Omental fat pad (tissue), 4 donors: ENCODE data around the gene LRCH1. TPM values are rescaled to one million over a fixed set of nuclear protein-coding genes. Genes with fewer than 3 reads are reported as not detected.

Source experiments
- ATAC-seq: fragments of 150-250 bp; one replicate; pipeline ENCODE4 v1.9.1; 2016; ENCODE audit warnings: mild to moderate bottlenecking, moderate library complexity; ENCODE audit not compliant: low FRiP score
- DNase-seq: peaks from one replicate; pipeline ENCODE4 v3.0.0-alpha.2; 2019; ENCODE audit warnings: low spot score
- total RNA-seq, 4 donors: library from RNA; depleted of rRNA; stranded (reverse); fragments of >200 nt; gene quantifications; one replicate each; pipeline ENCODE4 v1.1.0, GENCODE V29; 2016
- TF ChIP-seq, protein P1 (sequence below), 3 donors: fragments of 450-650 bp; IDR thresholded peaks; one replicate each; pipeline ENCODE4 v1.5.1; 2016 to 2017; ENCODE audit warnings: antibody characterized with exemption in 3 of 3, mild to moderate bottlenecking in 3 of 3, moderate library complexity in 2 of 3

The LRCH1 gene
- total RNA-seq, 4 donors from 2014 or later, result 9.7 to 43.7 (median 16.5) TPM

DNA sequence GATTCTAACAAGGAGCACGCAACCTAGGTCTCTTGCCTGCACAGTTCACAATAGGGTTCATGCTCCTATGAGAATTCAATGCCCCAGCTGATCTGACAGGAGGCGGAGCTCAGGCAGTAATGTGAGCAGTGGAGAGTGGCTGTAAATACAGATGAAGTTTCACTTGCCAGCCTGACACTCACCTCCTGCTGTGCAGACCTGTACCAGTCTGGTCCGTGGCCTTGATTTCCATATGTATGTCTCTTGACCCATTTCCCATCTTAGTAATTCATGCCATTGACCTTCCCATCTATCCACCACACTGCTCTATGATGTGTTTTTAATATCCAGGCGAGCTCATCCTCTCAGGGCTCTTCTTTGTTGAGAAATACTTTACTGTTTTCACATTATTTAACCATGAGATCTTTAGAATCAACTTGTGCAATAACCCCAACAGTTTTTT, 95.2 kb downstream of the LRCH1 start:
- DNase-seq (no peak), ATAC-seq (no peak)
- TF ChIP-seq, protein P1, sequence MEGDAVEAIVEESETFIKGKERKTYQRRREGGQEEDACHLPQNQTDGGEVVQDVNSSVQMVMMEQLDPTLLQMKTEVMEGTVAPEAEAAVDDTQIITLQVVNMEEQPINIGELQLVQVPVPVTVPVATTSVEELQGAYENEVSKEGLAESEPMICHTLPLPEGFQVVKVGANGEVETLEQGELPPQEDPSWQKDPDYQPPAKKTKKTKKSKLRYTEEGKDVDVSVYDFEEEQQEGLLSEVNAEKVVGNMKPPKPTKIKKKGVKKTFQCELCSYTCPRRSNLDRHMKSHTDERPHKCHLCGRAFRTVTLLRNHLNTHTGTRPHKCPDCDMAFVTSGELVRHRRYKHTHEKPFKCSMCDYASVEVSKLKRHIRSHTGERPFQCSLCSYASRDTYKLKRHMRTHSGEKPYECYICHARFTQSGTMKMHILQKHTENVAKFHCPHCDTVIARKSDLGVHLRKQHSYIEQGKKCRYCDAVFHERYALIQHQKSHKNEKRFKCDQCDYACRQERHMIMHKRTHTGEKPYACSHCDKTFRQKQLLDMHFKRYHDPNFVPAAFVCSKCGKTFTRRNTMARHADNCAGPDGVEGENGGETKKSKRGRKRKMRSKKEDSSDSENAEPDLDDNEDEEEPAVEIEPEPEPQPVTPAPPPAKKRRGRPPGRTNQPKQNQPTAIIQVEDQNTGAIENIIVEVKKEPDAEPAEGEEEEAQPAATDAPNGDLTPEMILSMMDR (IDR thresholded peaks at IDR 0.05), result no peak

DNA sequence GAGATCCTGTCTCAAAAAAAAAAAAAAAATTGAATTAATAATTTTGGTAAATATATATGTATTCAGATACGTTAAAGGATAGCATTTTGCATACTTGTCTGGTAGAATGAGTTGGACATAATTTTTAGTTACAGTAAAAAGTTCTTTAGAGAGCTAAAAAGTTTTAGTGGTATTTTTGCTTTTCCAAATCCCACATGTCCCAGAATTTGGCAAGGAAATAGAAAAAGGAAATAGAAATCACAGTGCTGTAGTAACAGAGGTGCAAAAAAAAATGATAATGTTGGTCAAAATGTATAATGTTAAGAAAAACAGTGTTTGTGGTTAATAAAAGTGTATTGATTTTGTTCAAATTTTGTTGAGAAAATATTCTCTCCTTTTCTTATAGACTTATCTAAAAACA, 96.8 kb downstream of the LRCH1 start:
- ATAC-seq (no peak), DNase-seq (no peak)
- TF ChIP-seq, protein P1 (IDR thresholded peaks at IDR 0.05), result no peak

GRCh38 chr13:46654951-46655350, 102.0 kb downstream of the LRCH1 start:
- no peak for DNase-seq
- TF ChIP-seq, protein P1 (IDR thresholded peaks at IDR 0.05), result no peak
- no peak for ATAC-seq

- no peak for ATAC-seq
- TF ChIP-seq, protein P1 (IDR thresholded peaks at IDR 0.05), result no peak
- DNase-seq, result no peak
These were observed 102.6 kb downstream of the LRCH1 start for GRCh38 chr13:46655377-46656180.

- no peak for DNase-seq
- ATAC-seq, result no peak
- TF ChIP-seq, protein P1 (IDR thresholded peaks at IDR 0.05), result no peak
These were observed 103.8 kb downstream of the LRCH1 start for GRCh38 chr13:46656786-46657185.

GRCh38 chr13:46659413-46660065, 106.6 kb downstream of the LRCH1 start:
- TF ChIP-seq, protein P1 (IDR thresholded peaks at IDR 0.05), result no peak
- DNase-seq (no peak), ATAC-seq (no peak)
